ENCODE results near the gene ADAMTS15. TPM values are rescaled to one million over a fixed set of nuclear protein-coding genes. Genes with fewer than 3 reads are reported as not detected.

Gene ADAMTS15
- total and polyA plus RNA-seq, 2 donors (not counting 3 experiments of a cell fraction or from before 2014, with no cell fraction given) = 0.08 TPM; not detected in 1

- Histone ChIP-seq H3K36me3 (ENCODE audit: control insufficient read depth in 2 of 2, extremely low read depth in 1 of 2, insufficient read depth in 2 of 2, low read length in 2 of 2) (no peaks in the 10 kb centered on the region), H3K27me3 (ENCODE audit: control insufficient read depth in 2 of 2, insufficient read depth in 2 of 2, low read length in 2 of 2) (no peaks in the 10 kb centered on the region), H3K9ac (replicated peaks; ENCODE audit: extremely low read depth, insufficient read depth, low read length) (no peak overlapping the region), H4K20me1 (replicated peaks; ENCODE audit: control insufficient read depth, extremely low read depth, insufficient read depth, low read length) (no peaks in the 10 kb centered on the region), H3K9me3 (replicated peaks; ENCODE audit: control insufficient read depth, insufficient read depth, low read length) (no peaks in the 10 kb centered on the region), H3K79me2 (ENCODE audit: control insufficient read depth, insufficient read depth, low read length) (no peaks in the 10 kb centered on the region), H2AFZ (ENCODE audit: low read depth, low read length) (no peak overlapping the region), H3K27ac (ENCODE audit: insufficient read depth, low read depth, low read length) (no peak overlapping the region), H3K4me1 (ENCODE audit: control insufficient read depth, extremely low read depth, insufficient read depth, low read length) (peaks cover 15% of the 10 kb centered on the region), H3K4me2 (ENCODE audit: insufficient read depth, low read length) (no peak overlapping the region), H3K9me1 (replicated peaks; ENCODE audit: control insufficient read depth, extremely low read depth, insufficient read depth, low read length) (no peaks in the 10 kb centered on the region), H3K4me3 (replicated peaks in 1 of 3; ENCODE audit: insufficient read depth in 1 of 3, low read depth in 1 of 3, low read length in 3 of 3) (no peak overlapping the region)
- no TSS peak for BruUV-seq (replicated peaks)
- intact Hi-C loops (cut with micrococcal nuclease) (no loop called here), dilution Hi-C loops (cut with MboI; ENCODE audit: extremely low pct_ligation_motif_present, low sequenced_read_pairs) (no loop called here)
- FAIRE-seq (no peak), DNase-seq (ENCODE audit: low read depth, low spot score) (no peak)
- ChIA-PET CTCF (no interaction called here), POLR2A (no interaction called here)
- TF ChIP-seq EZH2 (IDR thresholded peaks at IDR 0.05; ENCODE audit: borderline replicate concordance, low read depth, low read length, severe bottlenecking) = no peak
- TF ChIP-seq MAX (IDR thresholded peaks at IDR 0.05; ENCODE audit: insufficient read depth, insufficient read length) = no peak
- no peak for TF ChIP-seq MYC (IDR thresholded peaks at IDR 0.05; ENCODE audit: low read depth, low read length)
- no peak for TF ChIP-seq POLR2AphosphoS5 (IDR thresholded peaks at IDR 0.05; ENCODE audit: insufficient read depth, low read depth, low read length)
- no peak for TF ChIP-seq CTCF (IDR thresholded peaks at IDR 0.05; ENCODE audit: extremely low read depth in 1 of 2, insufficient read depth in 1 of 2, low read depth in 1 of 2, low read length in 2 of 2)
- TF ChIP-seq JUN (IDR thresholded peaks at IDR 0.05; ENCODE audit: borderline replicate concordance, insufficient read depth, insufficient read length, low read depth) = no peak
- TF ChIP-seq POLR2A (IDR thresholded peaks at IDR 0.05; ENCODE audit: low read depth, low read length) = no peak
- TF ChIP-seq FOS (IDR thresholded peaks at IDR 0.05; ENCODE audit: borderline replicate concordance, insufficient read depth, low read length) = no peak
- TF ChIP-seq GATA2 (IDR thresholded peaks at IDR 0.05; ENCODE audit: insufficient read depth, insufficient read length, low read depth, low read length) = no peak
Measured at GRCh38 chr11:130525307-130525706, 76.9 kb downstream of the ADAMTS15 start.

Other genes starting within 250 kb of the ADAMTS15 start
- gene ZBTB44, start 133.7 kb upstream of the ADAMTS15 start, total RNA-seq = 20.3 and 24.4 TPM in 2 replicates
- 7.0 and 8.7 TPM in 2 replicates for gene ZBTB44, start 133.7 kb upstream of the ADAMTS15 start, polyA plus RNA-seq
- gene ADAMTS8, start 20.0 kb upstream of the ADAMTS15 start, total RNA-seq = not detected in 2 replicates
- gene ADAMTS8, start 20.0 kb upstream of the ADAMTS15 start, polyA plus RNA-seq = not detected in 2 replicates

All from endothelial cell of umbilical vein (primary cell).